Stromal cell of bone marrow (primary cell): ENCODE measurements around the gene USF3.

Experiments
- DNase-seq: peaks from one replicate; pipeline ENCODE4 v3.0.0-alpha.2; 2012; ENCODE audit warnings: low read depth

The USF3 gene

GRCh38 chr3:113606539-113607218 lies 89.8 kb downstream of the USF3 start:
- DNase-seq: no peak

DNA sequence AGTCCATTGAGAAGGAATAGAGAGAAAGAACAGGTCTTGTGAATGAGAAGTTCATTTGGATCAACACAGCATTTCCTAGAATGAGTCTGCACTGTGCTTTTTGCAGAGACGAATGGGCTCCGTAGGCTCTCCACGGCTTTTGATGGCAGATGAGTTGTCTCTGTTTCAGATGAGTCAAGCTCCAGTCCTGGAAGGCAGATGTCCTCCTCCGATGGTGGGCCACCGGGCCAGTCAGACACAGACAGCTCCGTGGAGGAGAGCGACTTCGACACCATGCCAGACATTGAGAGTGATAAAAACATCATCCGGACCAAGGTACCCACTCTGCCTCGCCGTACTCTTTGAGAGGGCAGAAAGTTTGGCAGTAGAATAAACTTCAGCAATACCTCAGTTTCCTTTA lies 93.6 kb downstream of the USF3 start:
- no peak for DNase-seq

- no peak for DNase-seq
Measured at GRCh38 chr3:113602256-113602655, 94.2 kb downstream of the USF3 start.

DNA sequence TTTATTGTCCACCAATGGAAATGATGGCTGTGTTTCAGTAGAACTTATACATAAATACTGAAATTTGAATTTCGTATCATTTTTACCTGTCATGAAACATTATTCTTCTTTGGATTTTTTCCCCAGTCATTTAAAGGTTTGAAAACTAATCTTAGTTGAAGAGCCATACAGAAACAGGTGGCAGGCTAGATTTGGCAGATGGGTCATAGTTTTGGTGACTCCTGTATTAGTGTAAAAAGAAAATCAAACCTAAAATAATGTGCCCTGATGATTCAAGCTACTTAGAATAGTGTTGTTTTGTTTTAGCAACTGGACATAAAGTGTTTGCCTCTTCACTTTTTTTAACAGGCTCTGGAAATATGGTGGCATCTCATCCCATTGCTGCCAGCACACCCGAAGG lies 95.2 kb downstream of the USF3 start:
- DNase-seq: no peak

- DNase-seq: no peak
Measured at GRCh38 chr3:113600418-113601182, 95.8 kb downstream of the USF3 start.
